NCI-H345 treated with DMSO at 0.1 percent for 48 hours (cell line): ENCODE results near the gene PCDHB4.
"Not testable (repeated sequence)": the region's sequence is repeated elsewhere in the genome, so short reads cannot be mapped to it uniquely, and the experiment has no call there.

Experiments
- DNase-seq: peaks from one replicate; lab custom pipeline; 2025; ENCODE audit not compliant: unreplicated experiment; lab: John Stamatoyannopoulos, UW

The PCDHB4 gene

GRCh38 chr5:141121563-141121962 lies at the start of gene PCDHB4:
Gene PCDHB4, plus strand, starts transcription at chr5:141121818. Its CDS starts 181 bp downstream, at chr5:141121999.
- DNase-seq: no peak

GRCh38 chr5:141077826-141078225 lies 43.8 kb upstream of the PCDHB4 start:
- no peak for DNase-seq

- DNase-seq: no peak
Measured at GRCh38 chr5:141082228-141082627, 39.4 kb upstream of the PCDHB4 start.

DNA sequence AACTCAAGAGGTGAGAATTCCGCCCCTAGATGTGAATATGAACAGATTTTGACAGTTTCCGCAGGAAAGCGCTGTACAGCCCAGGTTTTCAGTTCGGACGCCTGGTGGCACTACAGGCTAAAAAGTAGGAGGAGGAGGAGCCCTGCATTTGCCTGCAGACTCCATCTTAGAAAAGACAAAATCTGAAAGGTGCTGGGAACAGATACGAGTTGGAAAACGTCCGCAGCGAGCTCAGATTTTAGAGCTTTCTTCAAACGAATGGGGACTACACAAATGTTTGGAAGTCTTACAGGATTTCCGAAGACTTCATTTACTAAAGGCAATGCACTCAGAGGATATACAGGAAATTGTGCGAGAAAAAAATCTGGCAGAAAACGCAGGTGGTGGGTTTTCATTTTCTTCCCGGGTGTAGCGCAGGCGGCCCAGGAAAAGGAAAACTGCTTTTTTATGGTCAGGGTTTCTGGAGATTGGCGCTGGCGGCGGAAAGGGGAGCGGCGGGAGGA lies 37.1 kb upstream of the PCDHB4 start:
- peak; percentile 82 for DNase-seq

- DNase-seq: no peak
Measured at GRCh38 chr5:141094481-141095262, 26.9 kb upstream of the PCDHB4 start, which contains the start of gene PCDHB2. Gene PCDHB2, plus strand, starts transcription at chr5:141094615. Its CDS starts 176 bp downstream, at chr5:141094791.

GRCh38 chr5:141095263-141095641 lies 26.4 kb upstream of the PCDHB4 start:
- DNase-seq: no peak

GRCh38 chr5:141096181-141096580 lies 25.4 kb upstream of the PCDHB4 start:
- not testable (repeated sequence) for DNase-seq

GRCh38 chr5:141096586-141096985 lies 25.0 kb upstream of the PCDHB4 start:
- not testable (repeated sequence) for DNase-seq

DNA sequence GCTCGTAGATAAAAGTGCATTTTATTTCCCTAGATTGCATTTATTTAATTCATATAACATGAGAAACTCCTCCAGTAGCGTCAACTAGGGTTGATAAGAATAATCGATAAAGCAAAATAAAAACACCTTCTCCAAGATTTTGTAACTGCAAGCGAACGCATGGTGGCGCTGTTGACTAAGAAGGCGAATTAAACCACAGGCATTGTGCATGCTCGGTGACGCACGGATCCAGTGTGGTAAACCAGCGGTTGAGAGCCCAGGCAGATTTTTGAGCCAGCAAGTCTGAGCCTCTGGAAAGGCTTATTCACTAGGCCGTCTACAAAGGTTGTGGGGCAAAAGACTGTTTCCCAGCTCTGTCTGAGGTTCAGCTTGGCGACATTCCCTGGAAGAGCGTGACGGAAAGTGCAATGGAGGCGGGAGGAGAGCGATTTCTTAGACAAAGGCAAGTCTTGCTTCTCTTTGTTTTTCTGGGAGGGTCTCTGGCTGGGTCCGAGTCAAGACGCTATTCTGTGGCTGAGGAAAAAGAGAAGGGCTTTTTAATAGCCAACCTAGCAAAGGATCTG lies 21.3 kb upstream of the PCDHB4 start, which contains the start of gene PCDHB3:
Gene PCDHB3, plus strand, starts transcription at position 231 of the 563 bp plus-strand sequence. Its CDS starts 177 bp downstream, at position 408.
- peak; percentile 42 for DNase-seq

- no peak for DNase-seq
Measured at GRCh38 chr5:141101059-141101458, 20.6 kb upstream of the PCDHB4 start.

- DNase-seq: not testable (repeated sequence)
Measured at GRCh38 chr5:141102070-141102469, 19.5 kb upstream of the PCDHB4 start.

- not testable (repeated sequence) for DNase-seq
Measured at GRCh38 chr5:141102471-141102870, 19.1 kb upstream of the PCDHB4 start.

- no peak for DNase-seq
Measured at GRCh38 chr5:141105350-141105749, 16.3 kb upstream of the PCDHB4 start.

DNA sequence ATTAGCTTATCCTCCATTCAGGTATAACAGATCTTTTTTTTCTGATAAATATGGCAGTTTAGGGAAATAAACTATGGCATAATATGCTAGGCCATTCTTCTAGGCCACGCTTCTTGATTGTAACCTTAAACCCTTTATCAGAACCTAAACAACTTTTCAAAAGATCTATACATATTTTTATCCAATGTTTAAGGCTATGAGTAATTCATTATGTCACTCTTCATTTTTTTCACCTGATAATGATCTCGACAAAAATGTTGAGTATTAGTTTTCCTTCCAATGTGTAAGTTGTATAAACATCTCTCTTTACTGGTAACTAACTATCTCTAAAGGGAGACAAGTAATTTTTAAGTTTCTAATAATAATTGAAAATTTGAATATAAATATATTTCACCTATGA lies 2.4 kb upstream of the PCDHB4 start:
- no peak for DNase-seq

GRCh38 chr5:141121985-141122384 lies 367 bp downstream of the PCDHB4 start:
- DNase-seq: no peak

DNA sequence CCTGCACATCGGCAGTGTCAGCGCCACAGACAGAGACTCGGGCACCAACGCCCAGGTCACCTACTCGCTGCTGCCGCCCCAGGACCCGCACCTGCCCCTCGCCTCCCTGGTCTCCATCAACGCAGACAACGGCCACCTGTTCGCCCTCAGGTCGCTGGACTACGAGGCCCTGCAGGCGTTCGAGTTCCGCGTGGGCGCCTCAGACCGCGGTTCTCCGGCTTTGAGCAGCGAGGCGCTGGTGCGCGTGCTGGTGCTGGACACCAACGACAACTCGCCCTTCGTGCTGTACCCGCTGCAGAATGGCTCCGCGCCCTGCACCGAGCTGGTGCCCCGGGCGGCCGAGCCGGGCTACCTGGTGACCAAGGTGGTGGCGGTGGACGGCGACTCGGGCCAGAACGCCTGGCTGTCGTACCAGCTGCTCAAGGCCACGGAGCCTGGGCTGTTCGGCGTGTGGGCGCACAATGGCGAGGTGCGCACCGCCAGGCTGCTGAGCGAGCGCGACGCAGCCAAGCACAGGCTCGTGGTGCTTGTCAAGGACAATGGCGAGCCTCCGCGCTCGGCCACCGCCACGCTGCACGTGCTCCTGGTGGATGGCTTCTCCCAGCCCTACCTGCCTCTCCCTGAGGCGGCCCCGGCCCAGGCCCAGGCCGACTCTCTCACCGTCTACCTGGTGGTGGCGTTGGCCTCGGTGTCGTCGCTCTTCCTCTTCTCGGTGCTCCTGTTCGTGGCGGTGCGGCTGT lies 1.9 kb downstream of the PCDHB4 start:
- DNase-seq: not testable (repeated sequence)

- no peak for DNase-seq
Measured at GRCh38 chr5:141127305-141127704, 5.7 kb downstream of the PCDHB4 start.

DNA sequence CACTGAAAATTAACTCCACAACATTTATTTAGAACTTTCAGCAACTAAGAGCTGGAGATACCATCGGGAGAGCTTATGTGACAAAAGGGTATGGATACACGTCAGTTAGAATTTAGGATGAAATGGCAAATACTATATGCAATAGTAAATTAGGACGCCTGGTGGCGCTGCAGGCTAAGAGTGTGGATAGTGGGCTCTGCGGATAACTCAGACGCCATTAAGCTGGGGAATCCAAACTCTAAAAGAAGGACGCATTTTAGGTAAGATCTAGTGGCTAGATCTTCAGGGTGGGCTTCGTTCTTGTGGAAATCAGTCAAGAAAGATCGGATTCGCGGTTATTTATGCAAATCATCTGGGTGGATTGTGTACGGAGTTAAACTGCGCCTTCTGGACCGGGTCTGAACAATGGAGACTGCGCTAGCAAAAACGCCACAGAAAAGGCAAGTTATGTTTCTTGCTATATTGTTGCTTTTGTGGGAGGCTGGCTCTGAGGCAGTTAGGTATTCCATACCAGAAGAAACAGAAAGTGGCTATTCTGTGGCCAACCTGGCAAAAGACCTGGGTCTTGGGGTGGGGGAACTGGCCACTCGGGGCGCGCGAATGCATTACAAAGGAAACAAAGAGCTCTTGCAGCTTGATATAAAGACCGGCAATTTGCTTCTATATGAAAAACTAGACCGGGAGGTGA lies 13.6 kb downstream of the PCDHB4 start, which contains the start of gene PCDHB5:
Gene PCDHB5, plus strand, starts transcription at position 177 of the 688 bp plus-strand sequence. Its CDS starts 229 bp downstream, at position 406.
- DNase-seq: no peak

DNA sequence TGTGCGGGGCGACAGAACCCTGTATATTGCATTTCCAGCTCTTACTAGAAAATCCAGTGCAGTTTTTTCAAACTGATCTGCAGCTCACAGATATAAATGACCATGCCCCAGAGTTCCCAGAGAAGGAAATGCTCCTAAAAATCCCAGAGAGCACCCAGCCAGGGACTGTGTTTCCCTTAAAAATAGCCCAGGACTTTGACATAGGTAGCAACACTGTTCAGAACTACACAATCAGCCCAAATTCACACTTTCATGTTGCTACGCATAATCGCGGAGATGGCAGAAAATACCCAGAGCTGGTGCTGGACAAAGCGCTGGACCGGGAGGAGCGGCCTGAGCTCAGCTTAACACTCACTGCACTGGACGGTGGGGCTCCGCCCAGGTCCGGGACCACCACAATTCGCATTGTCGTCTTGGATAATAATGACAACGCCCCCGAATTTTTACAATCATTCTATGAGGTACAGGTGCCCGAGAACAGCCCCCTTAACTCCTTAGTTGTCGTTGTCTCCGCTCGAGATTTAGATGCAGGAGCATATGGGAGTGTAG lies 14.2 kb downstream of the PCDHB4 start:
- no peak for DNase-seq

DNA sequence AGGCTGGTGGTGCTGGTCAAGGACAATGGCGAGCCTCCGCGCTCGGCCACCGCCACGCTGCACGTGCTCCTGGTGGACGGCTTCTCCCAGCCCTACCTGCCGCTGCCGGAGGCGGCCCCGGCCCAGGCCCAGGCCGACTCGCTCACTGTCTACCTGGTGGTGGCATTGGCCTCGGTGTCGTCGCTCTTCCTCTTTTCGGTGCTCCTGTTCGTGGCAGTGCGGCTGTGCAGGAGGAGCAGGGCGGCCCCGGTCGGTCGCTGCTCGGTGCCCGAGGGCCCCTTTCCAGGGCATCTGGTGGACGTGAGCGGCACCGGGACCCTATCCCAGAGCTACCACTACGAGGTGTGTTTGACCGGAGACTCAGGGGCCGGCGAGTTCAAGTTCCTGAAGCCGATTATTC lies 15.7 kb downstream of the PCDHB4 start:
- DNase-seq: not testable (repeated sequence)
